Prostate gland (tissue), 2 donors: ENCODE data around the gene GRHL1.

Experiments used
- POLR2A ChIP-seq: fragments of 450-650 bp; IDR thresholded peaks from one replicate; pipeline ENCODE4 v1.6.1; 2016; ENCODE audit warnings: antibody characterized with exemption, mild to moderate bottlenecking
- TF ChIP-seq, protein P1 (sequence below), 4 experiments: fragments of 200-600 bp in 2 of 4; fragments of 450-650 bp in 2 of 4; sonication (generic) in 2 of 4; IDR thresholded peaks; 1 replicate in 3 of 4; 2 replicates in 1 of 4; pipeline ENCODE4 v1.5.1; 2016 to 2019; ENCODE audit warnings: antibody characterized with exemption in 4 of 4, mild to moderate bottlenecking in 2 of 4, moderate library complexity in 2 of 4

DNA sequence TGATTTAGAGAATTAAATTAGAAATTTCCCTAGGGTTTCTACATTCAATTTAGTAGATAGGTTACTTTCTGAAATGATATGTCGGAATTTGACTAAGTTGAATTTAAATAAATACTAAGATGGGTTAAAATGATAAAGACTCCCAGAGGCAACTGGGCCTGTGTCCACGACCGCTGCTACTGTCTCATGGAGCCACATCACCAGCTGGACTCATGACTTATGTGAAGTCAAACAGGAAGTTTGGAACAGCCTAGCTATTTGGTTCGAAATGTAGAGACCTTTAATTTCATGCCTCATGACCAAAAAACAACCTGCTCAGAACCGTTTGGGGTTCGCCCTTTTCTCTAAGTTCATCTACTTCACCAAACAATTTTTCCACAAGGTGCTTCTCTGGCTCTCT lies 22.2 kb downstream of the GRHL1 start:
- TF ChIP-seq, protein P1, sequence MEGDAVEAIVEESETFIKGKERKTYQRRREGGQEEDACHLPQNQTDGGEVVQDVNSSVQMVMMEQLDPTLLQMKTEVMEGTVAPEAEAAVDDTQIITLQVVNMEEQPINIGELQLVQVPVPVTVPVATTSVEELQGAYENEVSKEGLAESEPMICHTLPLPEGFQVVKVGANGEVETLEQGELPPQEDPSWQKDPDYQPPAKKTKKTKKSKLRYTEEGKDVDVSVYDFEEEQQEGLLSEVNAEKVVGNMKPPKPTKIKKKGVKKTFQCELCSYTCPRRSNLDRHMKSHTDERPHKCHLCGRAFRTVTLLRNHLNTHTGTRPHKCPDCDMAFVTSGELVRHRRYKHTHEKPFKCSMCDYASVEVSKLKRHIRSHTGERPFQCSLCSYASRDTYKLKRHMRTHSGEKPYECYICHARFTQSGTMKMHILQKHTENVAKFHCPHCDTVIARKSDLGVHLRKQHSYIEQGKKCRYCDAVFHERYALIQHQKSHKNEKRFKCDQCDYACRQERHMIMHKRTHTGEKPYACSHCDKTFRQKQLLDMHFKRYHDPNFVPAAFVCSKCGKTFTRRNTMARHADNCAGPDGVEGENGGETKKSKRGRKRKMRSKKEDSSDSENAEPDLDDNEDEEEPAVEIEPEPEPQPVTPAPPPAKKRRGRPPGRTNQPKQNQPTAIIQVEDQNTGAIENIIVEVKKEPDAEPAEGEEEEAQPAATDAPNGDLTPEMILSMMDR (IDR thresholded peaks at IDR 0.05): no peak
- TF ChIP-seq POLR2A: no peak
